K562 (cell line): Measurements from ENCODE around the gene ITPR1. TPM values are rescaled to one million over a fixed set of nuclear protein-coding genes. Genes with fewer than 3 reads are reported as not detected.

Experiments used
- ATAC-seq: fragments of 200-7000 bp; cut with Tn5 transposase; 3 replicates; pipeline ENCODE4 v1.9.1; 2020; ENCODE audit warnings: moderate library complexity
- BruUV-seq: library from RNA; stranded (reverse); fragments of 400-500 nt; replicated peaks from 2 replicates; lab custom pipeline; 2021; lab: Mats Ljungman, UMichigan
- CTCF ChIA-PET: fragments of 300-600 bp; formaldehyde crosslinking; extraction: SDS; loops from one replicate; lab custom pipeline; 2021; ENCODE audit warnings: low intra/inter-chr PET ratio; lab: Yijun Ruan, JAX
- POLR2A ChIA-PET: fragments of 300-600, 350-650 bp; sonication (Branson Sonifier 250); formaldehyde crosslinking; extraction: SDS; loops from one replicate; lab custom pipeline; 2021; ENCODE audit warnings: antibody characterized with exemption, inconsistent platforms; lab: Yijun Ruan, JAX
- DNase-seq, 4 experiments: peaks; one replicate each; pipeline versions ENCODE4 v3.0.0 to v3.0.0-alpha.2; 2011 to 2018; ENCODE audit warnings: low spot score in 3 of 4, mixed read lengths in 3 of 4; ENCODE audit errors: extremely low read depth in 1 of 4
- FAIRE-seq: peaks from 2 replicates; lab custom pipeline; 2011; peaks lifted over from hg19 to GRCh38; lab: Jason Lieb, UNC
- H2AFZ ChIP-seq: 2 replicates; pipeline ENCODE4 v1.6.0; 2011; ENCODE audit warnings: low read depth, low read length, control low read depth, inconsistent platforms
- H3K27ac ChIP-seq: fragments of 200-600 bp; 3 replicates; pipeline ENCODE4 v1.8.0; 2011; ENCODE audit warnings: low read depth, mild to moderate bottlenecking, control low read depth, inconsistent platforms, low read length, moderate library complexity, mixed read lengths; ENCODE audit errors: extremely low read depth
- H3K27me3 ChIP-seq, 2 experiments: fragments of 300-600 bp in 1 of 2; 2 replicates in 1 of 2; 3 replicates in 1 of 2; pipeline versions ENCODE4 v1.6.0 to v1.8.0; 2011; ENCODE audit warnings: inconsistent platforms in 2 of 2, low read length in 2 of 2, mild to moderate bottlenecking in 1 of 2, mixed read lengths in 1 of 2, moderate library complexity in 1 of 2; ENCODE audit not compliant: control insufficient read depth in 2 of 2, insufficient read depth in 2 of 2
- H3K36me3 ChIP-seq: fragments of 300-600 bp; 3 replicates; pipeline ENCODE4 v1.8.0; 2011; ENCODE audit warnings: mild to moderate bottlenecking, low read length, inconsistent platforms; ENCODE audit not compliant: control insufficient read depth, insufficient read depth
- H3K4me1 ChIP-seq, 2 experiments: fragments of 200-600 bp in 1 of 2; replicated peaks in 1 of 2; 2 replicates in 1 of 2; 3 replicates in 1 of 2; pipeline versions ENCODE4 v1.5.1 to v1.8.0; 2011; ENCODE audit warnings: inconsistent platforms in 2 of 2, low read length in 2 of 2, mild to moderate bottlenecking in 1 of 2, mixed read lengths in 1 of 2, moderate library complexity in 1 of 2; ENCODE audit not compliant: control insufficient read depth in 2 of 2, insufficient read depth in 2 of 2
- H3K4me2 ChIP-seq: 2 replicates; pipeline ENCODE4 v1.6.1; 2011; ENCODE audit warnings: low read length, control low read depth, inconsistent platforms, mixed read lengths; ENCODE audit not compliant: insufficient read depth
- H3K4me3 ChIP-seq: fragments of 200-600 bp; sonication (generic), shearing (Covaris generic); 2 replicates; pipeline ENCODE4 v1.5.1; 2016; ENCODE audit warnings: control low read depth, inconsistent platforms
- H3K79me2 ChIP-seq: fragments of 200-600 bp; 3 replicates; pipeline ENCODE4 v1.8.0; 2011; ENCODE audit warnings: low read length, inconsistent platforms; ENCODE audit not compliant: control insufficient read depth, insufficient read depth
- H3K9ac ChIP-seq, 2 experiments: 2 replicates each; pipeline versions ENCODE4 v1.6.0 to v1.6.1; 2011; ENCODE audit warnings: low read depth in 2 of 2, low read length in 2 of 2, control low read depth in 1 of 2, inconsistent platforms in 1 of 2, mild to moderate bottlenecking in 1 of 2, mixed read lengths in 1 of 2; ENCODE audit not compliant: insufficient read depth in 1 of 2
- H3K9me1 ChIP-seq: one replicate; pipeline ENCODE4 v1.6.0; 2011; ENCODE audit warnings: inconsistent platforms, mild to moderate bottlenecking, low read length, moderate library complexity; ENCODE audit not compliant: control insufficient read depth, insufficient read depth
- H3K9me3 ChIP-seq: replicated peaks from 2 replicates; pipeline ENCODE4 v1.5.1; 2011; ENCODE audit warnings: low read depth, low read length, inconsistent platforms; ENCODE audit not compliant: control insufficient read depth, insufficient read depth
- H4K20me1 ChIP-seq: replicated peaks from 2 replicates; pipeline ENCODE4 v1.6.1; 2011; ENCODE audit warnings: low read length, inconsistent platforms, mixed read lengths; ENCODE audit not compliant: control insufficient read depth, insufficient read depth
- CEBPG ChIP-seq, 3 experiments: fragments of 200-800 bp in 1 of 3; sonication (Bioruptor generic) in 1 of 3; sonication (generic) in 1 of 3; formaldehyde crosslinking in 1 of 3; IDR thresholded peaks in 2 of 3; conservative IDR thresholded peaks in 1 of 3; 2 replicates each; pipeline versions ENCODE4 v1.6.1 to v1.8.0; 2016 to 2022; ENCODE audit warnings: missing compliant biosample characterization in 2 of 3, missing genetic modification characterization in 2 of 3, mild to moderate bottlenecking in 1 of 3, missing genetic modification reagents in 1 of 3
- E2F4 ChIP-seq: sonication (generic); formaldehyde crosslinking; IDR thresholded peaks from 2 replicates; pipeline ENCODE4 v1.8.0; 2022; ENCODE audit warnings: mild to moderate bottlenecking, low read depth, missing genetic modification reagents
- EP300 ChIP-seq: IDR thresholded peaks from 2 replicates; pipeline ENCODE4 v1.6.1; 2012; ENCODE audit warnings: low read length, improper control_type of control experiment
- GABPB2 ChIP-seq: fragments of 250-450 bp; sonication (Bioruptor Pico); conservative IDR thresholded peaks from 2 replicates; pipeline ENCODE4 v1.5.1; 2021; ENCODE audit warnings: mild to moderate bottlenecking
- HNRNPL ChIP-seq: fragments of 200-400 bp; formaldehyde crosslinking; IDR thresholded peaks from 2 replicates; pipeline ENCODE4 v1.6.1; 2017; ENCODE audit warnings: low read depth, mild to moderate bottlenecking, low read length
- JUNB ChIP-seq: fragments of 450-650 bp; formaldehyde crosslinking; conservative IDR thresholded peaks from 2 replicates; pipeline ENCODE4 v1.4.0; 2020; ENCODE audit warnings: mild to moderate bottlenecking
- MED1 ChIP-seq: sonication (generic); formaldehyde crosslinking; IDR thresholded peaks from 2 replicates; pipeline ENCODE4 v1.8.1; 2023; ENCODE audit warnings: missing genetic modification reagents, borderline replicate concordance
- NR1H2 ChIP-seq: sonication (generic); formaldehyde crosslinking; IDR thresholded peaks from 2 replicates; pipeline ENCODE4 v1.4.0; 2020; ENCODE audit warnings: mild to moderate bottlenecking, missing genetic modification reagents
- PHF21A ChIP-seq: fragments of 450-650 bp; IDR thresholded peaks from 2 replicates; pipeline ENCODE4 v1.6.1; 2017; ENCODE audit warnings: low read depth, borderline replicate concordance
- POLR2H ChIP-seq: IDR thresholded peaks from 2 replicates; pipeline ENCODE4 v1.6.1; 2016; ENCODE audit warnings: missing genetic modification characterization, low read depth, mild to moderate bottlenecking, control low read depth, missing compliant biosample characterization, moderate library complexity
- PTRF ChIP-seq: fragments of 450-650 bp; IDR thresholded peaks from 2 replicates; pipeline ENCODE4 v1.6.1; 2016; ENCODE audit warnings: mild to moderate bottlenecking, missing genetic modification characterization, missing compliant biosample characterization
- SP1 ChIP-seq: sonication (generic); formaldehyde crosslinking; IDR thresholded peaks from 2 replicates; pipeline ENCODE4 v1.8.1; 2022; ENCODE audit warnings: mild to moderate bottlenecking, missing genetic modification reagents
- ZNF778 ChIP-seq: fragments of 450-650 bp; formaldehyde crosslinking; IDR thresholded peaks from 2 replicates; pipeline ENCODE4 v1.4.0; 2020; ENCODE audit warnings: mild to moderate bottlenecking, moderate library complexity
- WGBS: fragments of 100-300 bp; shearing (Covaris generic); methylation state at CpG from one replicate; pipeline ENCODE4 v1.1.6; 2016; ENCODE audit warnings: low coverage, mixed read lengths; ENCODE audit not compliant: insufficient coverage; ENCODE audit errors: missing lambda C conversion rate; 5-methylcytosine and 5-hydroxymethylcytosine counted together
- in situ Hi-C: fragments of 300-500 bp; cut with MboI; formaldehyde crosslinking; loops from 4 replicates; pipeline ENCODE4 v1.15.0; 2018; ENCODE audit warnings: inconsistent platforms, mixed read lengths
- intact Hi-C: fragments of 100-400 bp; cut with micrococcal nuclease; formaldehyde crosslinking; loops from 2 replicates; pipeline ENCODE4 v1.14.2; 2022
- polyA plus RNA-seq, 8 experiments: library from polyadenylated mRNA; depleted of rRNA in 4 of 8; stranded (reverse) in 5 of 8; unstranded in 3 of 8; fragments of >200 nt; fragmentation: Nextera tagmentation in 2 of 8; fragmentation: Illumina TruSeq in 1 of 8; extraction: Ambion mirVana in 2 of 8; extraction: Trizol in 1 of 8; gene quantifications; 2 replicates each; pipeline versions ENCODE4 v1.2.1 to v1.2.3, GENCODE V29; 2011 to 2014; ENCODE audit warnings: inconsistent platforms in 1 of 8, missing spikeins in 1 of 8
- total RNA-seq, 7 experiments: library from RNA; depleted of rRNA in 6 of 7; stranded (reverse); fragments of >200 nt in 6 of 7; fragmentation: Illumina TruSeq in 2 of 7; extraction: Trizol in 2 of 7; gene quantifications; 2 replicates each; pipeline versions ENCODE4 v1.2.1 to v1.2.3, GENCODE V29; 2011 to 2021; ENCODE audit warnings: low replicate concordance in 1 of 7
- TF ChIP-seq, protein P1 (sequence below): conservative IDR thresholded peaks from 2 replicates; pipeline ENCODE4 v1.6.1; 2011; ENCODE audit warnings: low read depth, mild to moderate bottlenecking, low read length; ENCODE audit not compliant: control insufficient read depth
- TF ChIP-seq, protein P2 (sequence below): fragments of 250-450 bp; sonication (Bioruptor Pico); IDR thresholded peaks from 2 replicates; pipeline ENCODE4 v1.5.0; 2020; ENCODE audit warnings: mild to moderate bottlenecking, borderline replicate concordance

The ITPR1 gene
- total and polyA plus RNA-seq, 9 of the 15 experiments (the other 6 are each of a cell fraction or from before 2014, with no cell fraction given) = 22.4 to 40.0 (median 27.4) TPM

DNA sequence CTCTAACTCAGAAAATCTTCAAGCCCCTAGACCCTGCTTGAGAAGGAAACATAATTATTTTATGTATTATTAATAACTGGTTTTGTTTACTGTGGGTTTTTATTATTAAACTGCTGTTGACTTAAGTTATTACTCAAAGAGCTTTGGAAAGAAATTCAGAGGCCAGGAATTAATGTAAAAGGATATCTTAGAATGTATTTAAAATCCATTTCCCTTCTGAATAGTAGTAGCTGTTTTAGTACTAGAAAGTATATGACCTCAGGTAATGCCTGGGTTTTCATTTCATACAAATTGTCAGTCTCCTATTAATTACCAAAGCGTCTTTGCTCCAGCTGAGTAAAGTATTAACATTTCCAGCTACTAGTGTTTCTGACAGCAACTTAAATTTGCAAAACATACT lies 223.1 kb downstream of the ITPR1 start:
- no peaks in the 10 kb centered on the region for H3K79me2 ChIP-seq
- no peak overlapping the region for H3K9ac ChIP-seq
- 58% methylated on average over 1 of the region's 1 CpG for WGBS
- H3K9me1 ChIP-seq = no peaks in the 10 kb centered on the region
- no peaks in the 10 kb centered on the region for H3K27me3 ChIP-seq
- ChIA-PET CTCF (no interaction called here), POLR2A (interaction anchor here (0.7 to 1.3 kb wide), 4 partner anchors 14 to 269 kb away, joined by 3 to 4 read pairs (median 3); no protein-coding TSS in a partner anchor)
- peaks cover 8% of the 10 kb centered on the region; the same call in 2 of the 3 replicates for H3K36me3 ChIP-seq
- in situ Hi-C loops = no loop called here
- H3K4me3 ChIP-seq = no peak overlapping the region
- H3K27ac ChIP-seq = no peak overlapping the region
- no peaks in the 10 kb centered on the region for H4K20me1 ChIP-seq
- no TSS peak for BruUV-seq
- ATAC-seq (no peak), DNase-seq (no peak), FAIRE-seq (no peak)
- TF ChIP-seq PHF21A = no peak
- no peak for TF ChIP-seq GABPB2 (CRISPR knock-in tag)
- TF ChIP-seq NR1H2 (CRISPR knock-in tag) = no peak
- TF ChIP-seq, protein P1, sequence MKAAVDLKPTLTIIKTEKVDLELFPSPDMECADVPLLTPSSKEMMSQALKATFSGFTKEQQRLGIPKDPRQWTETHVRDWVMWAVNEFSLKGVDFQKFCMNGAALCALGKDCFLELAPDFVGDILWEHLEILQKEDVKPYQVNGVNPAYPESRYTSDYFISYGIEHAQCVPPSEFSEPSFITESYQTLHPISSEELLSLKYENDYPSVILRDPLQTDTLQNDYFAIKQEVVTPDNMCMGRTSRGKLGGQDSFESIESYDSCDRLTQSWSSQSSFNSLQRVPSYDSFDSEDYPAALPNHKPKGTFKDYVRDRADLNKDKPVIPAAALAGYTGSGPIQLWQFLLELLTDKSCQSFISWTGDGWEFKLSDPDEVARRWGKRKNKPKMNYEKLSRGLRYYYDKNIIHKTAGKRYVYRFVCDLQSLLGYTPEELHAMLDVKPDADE = no peak
- no peak for TF ChIP-seq HNRNPL
- no peak for TF ChIP-seq E2F4
- TF ChIP-seq, protein P2, sequence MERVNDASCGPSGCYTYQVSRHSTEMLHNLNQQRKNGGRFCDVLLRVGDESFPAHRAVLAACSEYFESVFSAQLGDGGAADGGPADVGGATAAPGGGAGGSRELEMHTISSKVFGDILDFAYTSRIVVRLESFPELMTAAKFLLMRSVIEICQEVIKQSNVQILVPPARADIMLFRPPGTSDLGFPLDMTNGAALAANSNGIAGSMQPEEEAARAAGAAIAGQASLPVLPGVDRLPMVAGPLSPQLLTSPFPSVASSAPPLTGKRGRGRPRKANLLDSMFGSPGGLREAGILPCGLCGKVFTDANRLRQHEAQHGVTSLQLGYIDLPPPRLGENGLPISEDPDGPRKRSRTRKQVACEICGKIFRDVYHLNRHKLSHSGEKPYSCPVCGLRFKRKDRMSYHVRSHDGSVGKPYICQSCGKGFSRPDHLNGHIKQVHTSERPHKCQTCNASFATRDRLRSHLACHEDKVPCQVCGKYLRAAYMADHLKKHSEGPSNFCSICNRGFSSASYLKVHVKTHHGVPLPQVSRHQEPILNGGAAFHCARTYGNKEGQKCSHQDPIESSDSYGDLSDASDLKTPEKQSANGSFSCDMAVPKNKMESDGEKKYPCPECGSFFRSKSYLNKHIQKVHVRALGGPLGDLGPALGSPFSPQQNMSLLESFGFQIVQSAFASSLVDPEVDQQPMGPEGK (CRISPR knock-in tag) = no peak
- no peak for TF ChIP-seq MED1 (CRISPR knock-in tag)
- TF ChIP-seq POLR2H = no peak
- no peak for TF ChIP-seq PTRF (tag)
- no peak for TF ChIP-seq CEBPG (CRISPR knock-in tag; IDR thresholded peaks at IDR 0.05)
- no peak for TF ChIP-seq CEBPG (tag; conservative IDR thresholded peaks at IDR 0.05 in 1 of 2, IDR thresholded peaks at IDR 0.05 in 1 of 2)
- no peak for TF ChIP-seq JUNB (CRISPR knock-in tag)
- no peak for TF ChIP-seq SP1 (CRISPR knock-in tag)
- TF ChIP-seq EP300 = no peak
- no peak for TF ChIP-seq ZNF778
- peaks cover 0 to 5% of the 10 kb centered on the region in 2 experiments; a peak in 2 of 5 replicates for H3K4me1 ChIP-seq
- no peaks in the 10 kb centered on the region for H3K9me3 ChIP-seq
- intact Hi-C loops = loop anchor here (10.0 kb wide), 1 partner anchor 509 kb away; no protein-coding TSS in a partner anchor
- H3K4me2 ChIP-seq = no peak overlapping the region
- H2AFZ ChIP-seq = no peak overlapping the region
